GM19099 (cell line): ENCODE measurements around the gene CNPY3.
A peak's percentile ranks its signal among the peaks of the same experiment; 100 is the strongest.

Source experiments
- POLR2A ChIP-seq: IDR thresholded peaks from 3 replicates; pipeline ENCODE4 v1.6.1; 2011; ENCODE audit warnings: low read depth; ENCODE audit not compliant: insufficient read length; ENCODE audit errors: extremely low read depth

The CNPY3 gene

GRCh38 chr6:42969431-42969830 is 40.2 kb downstream of the CNPY3 start:
- no peak for TF ChIP-seq POLR2A

- no peak for TF ChIP-seq POLR2A
Observed at GRCh38 chr6:42969934-42970333, 40.7 kb downstream of the CNPY3 start.

- TF ChIP-seq POLR2A, result no peak
Observed at GRCh38 chr6:42970871-42971612, 41.8 kb downstream of the CNPY3 start.

GRCh38 chr6:42971746-42972327 is 42.6 kb downstream of the CNPY3 start:
- no peak for TF ChIP-seq POLR2A

GRCh38 chr6:42973926-42974325 is 44.6 kb downstream of the CNPY3 start:
- no peak for TF ChIP-seq POLR2A

- no peak for TF ChIP-seq POLR2A
Observed at GRCh38 chr6:42974919-42975505, 45.7 kb downstream of the CNPY3 start.

GRCh38 chr6:42978487-42978838 is 49.2 kb downstream of the CNPY3 start:
- TF ChIP-seq POLR2A, result no peak

GRCh38 chr6:42978839-42979522 is 49.7 kb downstream of the CNPY3 start, which contains the start of gene PEX6:
TSS of gene PEX6 (minus strand) at chr6:42979181. CDS start at chr6:42979150, 31 bp downstream.
- peak; percentile 89 for TF ChIP-seq POLR2A

GRCh38 chr6:42979523-42980177 is 50.4 kb downstream of the CNPY3 start:
- TF ChIP-seq POLR2A, result no peak

GRCh38 chr6:42981836-42982235 is 52.6 kb downstream of the CNPY3 start:
- TF ChIP-seq POLR2A, result no peak

GRCh38 chr6:42984001-42984923 is 55.0 kb downstream of the CNPY3 start, which contains the start of gene PPP2R5D:
TSS of gene PPP2R5D (plus strand) at chr6:42984570. CDS start at chr6:42984678, 108 bp downstream.
- peak; percentile 93 for TF ChIP-seq POLR2A

GRCh38 chr6:42984924-42985475 is 55.7 kb downstream of the CNPY3 start:
- TF ChIP-seq POLR2A, result no peak

GRCh38 chr6:42987533-42988451 is 58.5 kb downstream of the CNPY3 start:
- no peak for TF ChIP-seq POLR2A
